GM19438 (cell line): ENCODE measurements around the gene FAM89B.

Experiments
- ATAC-seq: cut with Tn5 transposase; IDR thresholded peaks from one replicate; pipeline ENCODE4 v1.9.1; 2021; ENCODE audit warnings: low read depth; ENCODE audit not compliant: unreplicated experiment

The FAM89B gene

GRCh38 chr11:65573391-65574079 is 1.2 kb downstream of the FAM89B start:
- ATAC-seq: no peak

- peak; percentile 27 for ATAC-seq
Observed at GRCh38 chr11:65574109-65574810, 1.9 kb downstream of the FAM89B start.

DNA sequence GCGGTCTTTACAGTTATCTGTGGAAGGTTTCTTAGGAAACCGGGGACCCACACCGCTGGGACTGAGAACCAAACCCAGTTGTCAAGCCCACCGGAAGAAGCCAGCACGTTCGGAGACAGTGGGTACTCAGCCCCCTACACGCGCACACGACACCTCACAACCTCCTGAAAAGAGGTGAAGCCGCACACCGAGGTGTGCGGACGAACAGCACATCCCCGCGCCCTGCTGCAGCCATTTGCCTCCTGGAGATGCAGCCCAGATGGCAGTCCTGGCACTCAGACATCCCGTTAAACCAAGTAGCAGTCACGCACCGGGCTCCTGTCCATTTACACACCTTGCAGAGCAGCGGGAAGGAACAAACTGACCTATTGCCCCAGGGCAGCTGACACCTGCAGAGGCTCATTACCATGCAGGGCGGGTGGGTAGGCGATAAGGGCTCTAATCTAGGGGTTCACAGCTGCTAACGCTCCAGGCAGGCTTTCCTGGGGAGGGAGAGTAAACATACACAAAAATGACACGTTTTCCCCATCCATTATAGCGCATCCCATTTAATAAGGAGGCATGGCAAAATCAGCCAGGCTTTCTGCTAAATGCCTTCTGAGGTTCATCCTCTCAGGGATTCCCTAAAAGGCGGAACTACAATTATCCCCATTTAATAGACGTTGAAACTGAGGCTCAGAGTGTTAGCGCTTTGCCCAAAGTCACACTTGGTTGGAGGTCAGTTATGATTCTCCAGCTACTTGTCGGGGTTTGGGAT is 2.7 kb downstream of the FAM89B start:
- ATAC-seq: no peak

- ATAC-seq: no peak
Observed at GRCh38 chr11:65575568-65576231, 3.4 kb downstream of the FAM89B start, which contains the start of gene EHBP1L1. Gene EHBP1L1 (plus strand): TSS chr11:65576053. CDS start chr11:65576303, 250 bp downstream.

- no peak for ATAC-seq
Observed at GRCh38 chr11:65576232-65576866, 4.0 kb downstream of the FAM89B start.

DNA sequence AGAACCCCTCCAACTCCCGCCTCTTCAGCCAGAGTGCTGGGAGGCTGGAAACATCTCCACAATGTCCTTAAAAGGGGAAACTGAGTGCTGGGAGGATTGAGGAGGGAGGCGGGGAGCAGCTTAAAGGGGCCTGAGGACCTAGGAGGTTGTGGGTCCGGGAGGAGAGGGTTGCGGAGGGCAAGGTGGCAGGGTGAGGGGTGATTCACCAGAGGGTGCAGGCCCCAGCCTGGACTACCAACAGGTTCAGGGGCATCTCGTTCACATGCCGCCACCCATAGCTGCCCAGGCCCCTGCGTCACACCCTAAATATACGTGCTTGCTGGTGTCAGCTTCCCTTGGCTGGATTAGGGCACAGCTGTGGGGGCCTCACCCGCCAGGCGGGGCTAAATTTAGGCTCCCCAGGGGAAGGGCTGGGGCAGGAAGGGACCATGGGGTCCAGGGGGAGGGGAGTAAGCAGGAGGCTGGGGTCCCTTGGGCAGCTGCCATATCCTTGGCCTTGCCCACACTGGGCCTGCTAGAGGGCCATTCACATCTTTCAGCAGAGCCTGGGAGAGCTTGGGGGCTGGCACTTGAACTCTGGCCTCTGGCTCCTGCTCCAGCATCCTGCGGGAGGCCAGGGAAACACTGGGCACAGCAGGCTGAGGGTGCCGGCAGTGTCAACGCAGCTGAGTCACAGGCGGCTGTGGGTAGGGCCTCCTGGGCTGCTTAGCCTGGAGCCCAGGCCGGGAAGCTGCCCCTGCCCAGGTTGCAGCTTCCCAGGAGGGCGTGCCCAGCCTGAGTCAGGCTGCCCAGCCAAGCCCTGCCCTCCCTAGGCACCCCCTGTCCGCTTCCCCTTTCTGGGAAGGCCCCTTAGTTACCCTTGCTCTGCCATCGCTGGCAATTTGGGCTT is 4.8 kb downstream of the FAM89B start:
- ATAC-seq: no peak

DNA sequence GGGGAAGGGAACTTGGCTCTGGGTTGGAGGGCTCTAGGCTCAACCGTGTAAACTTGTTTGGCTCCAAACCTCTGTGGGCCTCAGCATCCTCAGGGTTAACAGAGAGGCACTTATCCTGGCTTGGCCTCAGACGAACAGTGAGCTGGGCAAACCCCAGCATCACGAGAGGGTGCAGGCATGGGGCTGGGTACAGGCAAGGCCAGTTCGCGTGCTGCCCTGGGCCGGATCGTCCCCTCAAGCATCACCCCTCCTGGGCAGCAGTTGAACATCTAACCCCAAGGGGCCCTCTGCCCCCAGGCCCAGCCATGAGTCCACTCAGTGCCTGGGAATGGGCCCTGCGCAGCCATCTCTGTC is 5.4 kb downstream of the FAM89B start:
- no peak for ATAC-seq

DNA sequence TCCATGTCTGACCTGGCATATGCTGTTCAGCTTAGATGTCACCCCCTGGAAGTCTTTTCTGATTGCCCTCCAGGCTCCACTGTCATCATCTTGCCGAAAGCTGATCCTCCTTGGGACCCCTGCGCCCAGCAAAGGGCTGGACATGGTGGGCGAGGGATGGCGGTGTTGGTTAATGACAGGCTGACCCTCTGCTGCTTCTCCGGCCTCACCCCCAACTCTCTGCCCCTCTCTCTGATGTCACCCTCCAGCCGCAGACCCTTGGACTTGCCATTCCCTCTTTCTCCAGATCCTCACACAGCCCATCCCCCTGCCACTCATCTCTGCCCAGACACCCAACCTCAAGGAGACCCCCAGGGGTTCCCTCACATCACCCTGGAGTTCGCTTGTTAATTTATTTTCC is 5.8 kb downstream of the FAM89B start:
- no peak for ATAC-seq

- no peak for ATAC-seq
Observed at GRCh38 chr11:65578667-65579066, 6.3 kb downstream of the FAM89B start.

DNA sequence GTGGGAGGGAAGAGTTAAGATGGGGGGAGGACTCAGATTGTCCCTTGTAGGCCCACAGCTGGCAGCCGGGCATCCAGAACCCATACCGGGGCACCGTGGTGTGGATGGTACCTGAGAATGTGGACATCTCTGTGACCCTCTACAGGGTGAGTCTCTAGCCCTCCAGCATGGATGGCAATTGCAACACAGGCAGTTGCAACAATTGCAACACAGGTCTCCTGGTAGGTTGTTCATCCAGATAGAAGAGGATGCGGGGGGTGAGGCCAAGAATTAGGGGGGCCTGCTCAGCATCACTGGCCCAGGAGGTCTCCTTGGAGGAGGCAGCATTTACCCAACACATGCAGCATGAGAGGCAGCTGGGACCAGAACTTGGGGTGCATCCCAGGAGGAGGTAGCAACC is 7.0 kb downstream of the FAM89B start:
- no peak for ATAC-seq

- no peak for ATAC-seq
Observed at GRCh38 chr11:65580031-65580692, 7.8 kb downstream of the FAM89B start.

GRCh38 chr11:65580756-65581155 is 8.4 kb downstream of the FAM89B start:
- no peak for ATAC-seq

DNA sequence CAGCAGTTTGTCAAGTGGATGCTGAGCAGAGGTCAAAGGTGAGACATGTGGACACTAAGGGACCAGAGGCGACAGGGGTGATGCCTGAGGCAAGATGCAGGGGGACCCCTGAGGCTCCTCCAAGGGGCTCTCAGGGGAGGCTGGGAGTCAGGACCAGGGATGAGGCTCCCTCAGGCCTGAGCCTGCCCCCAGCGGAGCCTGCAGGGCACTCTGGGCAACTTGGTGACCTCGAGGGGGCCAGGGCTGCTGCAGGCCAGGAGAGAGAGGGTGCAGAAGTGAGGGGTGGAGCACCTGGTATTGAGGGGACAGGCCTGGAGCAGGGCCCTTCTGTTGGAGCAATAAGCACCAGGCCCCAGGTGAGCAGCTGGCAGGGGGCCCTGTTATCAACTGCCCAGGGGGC is 9.6 kb downstream of the FAM89B start:
- ATAC-seq: no peak

GRCh38 chr11:65583589-65583988 is 11.3 kb downstream of the FAM89B start:
- ATAC-seq: no peak

- no peak for ATAC-seq
Observed at GRCh38 chr11:65584106-65584505, 11.8 kb downstream of the FAM89B start.

- ATAC-seq: no peak
Observed at GRCh38 chr11:65584723-65585171, 12.4 kb downstream of the FAM89B start.

- no peak for ATAC-seq
Observed at GRCh38 chr11:65585396-65586246, 13.3 kb downstream of the FAM89B start.

GRCh38 chr11:65586247-65586630 is 13.9 kb downstream of the FAM89B start:
- ATAC-seq: no peak
